ENCODE data around the gene KIAA1143. TPM values are rescaled to one million over a fixed set of nuclear protein-coding genes. Genes with fewer than 3 reads are reported as not detected.

The KIAA1143 gene
- total RNA-seq, 1 donor from 2014 or later: 23.0 TPM

- Mint-ChIP-seq H3K36me3 (ENCODE audit: unreplicated experiment) (peaks cover 27% of the 10 kb centered on the region), H3K4me1 (ENCODE audit: low read depth, unreplicated experiment) (no peaks in the 10 kb centered on the region), H3K4me3 (ENCODE audit: unreplicated experiment) (no peak overlapping the region), H3K27ac (ENCODE audit: unreplicated experiment) (no peak overlapping the region), H3K9me3 (ENCODE audit: unreplicated experiment) (peaks cover 19% of the 10 kb centered on the region), H3K27me3 (ENCODE audit: unreplicated experiment) (no peaks in the 10 kb centered on the region)
- no peak for DNase-seq
- TF ChIP-seq CTCF (IDR thresholded peaks at IDR 0.05; ENCODE audit: partially characterized antibody, unreplicated experiment): no peak
These were observed 39.4 kb downstream of the KIAA1143 start for GRCh38 chr3:44722103-44722401.

- peaks cover 19% of the 10 kb centered on the region for H3K9me3 Mint-ChIP-seq (ENCODE audit: unreplicated experiment)
- H3K27me3 Mint-ChIP-seq (ENCODE audit: unreplicated experiment): no peaks in the 10 kb centered on the region
- no peak for DNase-seq
- H3K36me3 Mint-ChIP-seq (ENCODE audit: unreplicated experiment): peaks cover 27% of the 10 kb centered on the region
- TF ChIP-seq CTCF (IDR thresholded peaks at IDR 0.05; ENCODE audit: partially characterized antibody, unreplicated experiment): no peak
- H3K27ac Mint-ChIP-seq (ENCODE audit: unreplicated experiment): no peak overlapping the region
- H3K4me1 Mint-ChIP-seq (ENCODE audit: low read depth, unreplicated experiment): no peaks in the 10 kb centered on the region
- H3K4me3 Mint-ChIP-seq (ENCODE audit: unreplicated experiment): no peak overlapping the region
These were observed 40.0 kb downstream of the KIAA1143 start for GRCh38 chr3:44721231-44722102.

GRCh38 chr3:44712455-44713075 lies 48.9 kb downstream of the KIAA1143 start, which contains the start of gene ZNF502:
Gene ZNF502, plus strand, starts transcription at chr3:44712660. Its CDS starts 7,602 bp downstream, at chr3:44720262.
- DNase-seq: peak; percentile 23
- Mint-ChIP-seq H3K36me3 (ENCODE audit: unreplicated experiment) (no peaks in the 10 kb centered on the region), H3K9me3 (ENCODE audit: unreplicated experiment) (peaks cover 7% of the 10 kb centered on the region), H3K4me3 (ENCODE audit: unreplicated experiment) (peak within 1 kb of the TSS; percentile 68), H3K27ac (ENCODE audit: unreplicated experiment) (no peak within 1 kb of the TSS), H3K27me3 (ENCODE audit: unreplicated experiment) (peaks cover 3% of the 10 kb centered on the region), H3K4me1 (ENCODE audit: low read depth, unreplicated experiment) (no peaks in the 10 kb centered on the region)
- no peak for TF ChIP-seq CTCF (IDR thresholded peaks at IDR 0.05; ENCODE audit: partially characterized antibody, unreplicated experiment)

Other genes with a start within 250 kb of the KIAA1143 start
- gene ZKSCAN7, start 206.4 kb downstream of the KIAA1143 start, total RNA-seq (ENCODE audit: unreplicated experiment): 20.6 TPM
- 35.4 TPM for gene ZNF660, start 176.7 kb downstream of the KIAA1143 start, total RNA-seq (ENCODE audit: unreplicated experiment)
- gene ZNF197, start 136.6 kb downstream of the KIAA1143 start, total RNA-seq (ENCODE audit: unreplicated experiment): 49.0 TPM
- gene ZNF35, start 112.9 kb downstream of the KIAA1143 start, total RNA-seq (ENCODE audit: unreplicated experiment): 29.8 TPM
- gene ZNF502, start 49.0 kb downstream of the KIAA1143 start, total RNA-seq (ENCODE audit: unreplicated experiment): 0.32 TPM
- 6.2 TPM for gene ZNF501, start 32.0 kb downstream of the KIAA1143 start, total RNA-seq (ENCODE audit: unreplicated experiment)
- gene KIF15, start 175 bp upstream of the KIAA1143 start, total RNA-seq (ENCODE audit: unreplicated experiment): 5.8 TPM
- gene TMEM42, start 100.3 kb upstream of the KIAA1143 start, total RNA-seq (ENCODE audit: unreplicated experiment): 9.6 TPM
- gene TGM4, start 113.0 kb upstream of the KIAA1143 start, total RNA-seq (ENCODE audit: unreplicated experiment): not detected
- gene ZDHHC3, start 214.6 kb upstream of the KIAA1143 start, total RNA-seq (ENCODE audit: unreplicated experiment): 52.4 TPM
- 30.9 TPM for gene EXOSC7, start 214.6 kb upstream of the KIAA1143 start, total RNA-seq (ENCODE audit: unreplicated experiment)

All from glutamatergic neuron (in vitro differentiated cells).